Calu3 (cell line): ENCODE data around the gene XRCC3. TPM values are rescaled to one million over a fixed set of nuclear protein-coding genes. Genes with fewer than 3 reads are reported as not detected.

Source experiments
- BruUV-seq: library from RNA; stranded (reverse); fragments of 400-500 nt; replicated peaks from 2 replicates; lab custom pipeline; 2021; lab: Mats Ljungman, UMichigan
- CTCF ChIA-PET: fragments of 300-600 bp; sonication (Branson Sonifier 250); formaldehyde crosslinking; loops from one replicate; lab custom pipeline; 2022; ENCODE audit warnings: antibody characterized with exemption; lab: Charles Lee
- DNase-seq: peaks from one replicate; pipeline ENCODE4 v3.0.0; 2022
- H3K27ac Mint-ChIP-seq: one replicate; pipeline ENCODE4 v1.8.0; 2022; ENCODE audit warnings: mixed read lengths; ENCODE audit not compliant: unreplicated experiment
- H3K27me3 Mint-ChIP-seq: one replicate; pipeline ENCODE4 v1.8.0; 2022; ENCODE audit warnings: mixed read lengths; ENCODE audit not compliant: unreplicated experiment
- H3K36me3 Mint-ChIP-seq: one replicate; pipeline ENCODE4 v1.8.0; 2022; ENCODE audit warnings: mild to moderate bottlenecking, moderate library complexity, mixed read lengths; ENCODE audit not compliant: insufficient read depth, unreplicated experiment
- H3K4me1 Mint-ChIP-seq: one replicate; pipeline ENCODE4 v1.8.0; 2022; ENCODE audit warnings: mild to moderate bottlenecking, low read depth, mixed read lengths; ENCODE audit not compliant: unreplicated experiment
- H3K4me3 Mint-ChIP-seq: one replicate; pipeline ENCODE4 v1.8.0; 2022; ENCODE audit warnings: mild to moderate bottlenecking, low read depth, moderate library complexity, mixed read lengths; ENCODE audit not compliant: unreplicated experiment
- H3K9me3 Mint-ChIP-seq: one replicate; pipeline ENCODE4 v1.8.0; 2022; ENCODE audit warnings: low read depth, mixed read lengths; ENCODE audit not compliant: unreplicated experiment
- intact Hi-C: fragments of 100-400 bp; cut with micrococcal nuclease; formaldehyde crosslinking; loops from one replicate; pipeline ENCODE4 v1.10.0; 2022; ENCODE audit not compliant: unreplicated experiment
- total RNA-seq: library from RNA; stranded (reverse); gene quantifications from 2 replicates; pipeline ENCODE4 v1.2.3, GENCODE V29; 2022
- TF ChIP-seq, protein P1 (sequence below): fragments of 200-600 bp; IDR thresholded peaks from one replicate; pipeline ENCODE4 v1.8.0; 2022; ENCODE audit warnings: antibody characterized with exemption; ENCODE audit not compliant: unreplicated experiment

The XRCC3 gene
- total RNA-seq, 1 experiment from 2014 or later: 48.6 TPM

DNA sequence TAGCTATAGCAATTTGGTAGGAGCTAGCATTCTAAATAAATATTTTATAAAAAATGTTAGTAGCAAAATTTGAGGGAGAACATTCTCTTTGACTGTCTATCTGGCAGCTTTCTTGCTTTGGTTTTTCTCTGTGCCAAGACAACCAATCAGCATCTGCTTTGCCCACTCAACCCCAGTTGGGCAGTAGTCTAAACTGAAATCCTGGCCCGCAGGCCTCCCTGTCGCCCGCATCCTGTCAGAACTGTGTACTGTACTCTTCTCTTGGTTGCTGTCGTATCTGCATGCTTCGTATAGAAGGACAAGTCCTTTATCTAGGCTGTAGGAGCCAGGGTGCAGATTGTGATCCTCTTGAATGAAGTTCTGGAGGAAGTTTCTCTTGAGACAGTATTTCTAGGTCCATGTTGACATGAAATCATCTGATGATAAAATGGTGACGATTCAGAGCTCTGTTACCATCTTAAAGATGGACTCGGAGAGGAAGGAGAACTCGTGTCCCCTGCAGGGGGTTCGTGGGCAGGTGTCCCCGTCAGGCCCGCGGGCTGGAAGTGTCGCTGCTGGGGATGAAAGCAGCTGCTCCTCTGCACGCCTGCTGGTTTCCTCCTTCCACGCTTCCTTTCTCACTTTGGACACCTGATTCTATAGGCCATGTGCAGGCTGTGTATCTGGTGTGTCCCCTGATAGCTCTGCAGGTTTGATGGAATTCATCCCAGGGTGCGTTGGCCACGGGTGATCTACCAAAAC lies 34.6 kb downstream of the XRCC3 start:
- Mint-ChIP-seq H3K4me1 (no peaks in the 10 kb centered on the region), H3K27me3 (no peaks in the 10 kb centered on the region), H3K9me3 (no peaks in the 10 kb centered on the region), H3K36me3 (peaks cover 41% of the 10 kb centered on the region), H3K27ac (no peak overlapping the region), H3K4me3 (no peak overlapping the region)
- no TSS peak for BruUV-seq
- CTCF ChIA-PET: interaction anchor here (0.6 to 0.7 kb wide), 4 partner anchors 13 to 1196 kb away, joined by 4 to 7 read pairs (median 4); no protein-coding TSS in a partner anchor
- intact Hi-C loops: no loop called here
- TF ChIP-seq, protein P1, sequence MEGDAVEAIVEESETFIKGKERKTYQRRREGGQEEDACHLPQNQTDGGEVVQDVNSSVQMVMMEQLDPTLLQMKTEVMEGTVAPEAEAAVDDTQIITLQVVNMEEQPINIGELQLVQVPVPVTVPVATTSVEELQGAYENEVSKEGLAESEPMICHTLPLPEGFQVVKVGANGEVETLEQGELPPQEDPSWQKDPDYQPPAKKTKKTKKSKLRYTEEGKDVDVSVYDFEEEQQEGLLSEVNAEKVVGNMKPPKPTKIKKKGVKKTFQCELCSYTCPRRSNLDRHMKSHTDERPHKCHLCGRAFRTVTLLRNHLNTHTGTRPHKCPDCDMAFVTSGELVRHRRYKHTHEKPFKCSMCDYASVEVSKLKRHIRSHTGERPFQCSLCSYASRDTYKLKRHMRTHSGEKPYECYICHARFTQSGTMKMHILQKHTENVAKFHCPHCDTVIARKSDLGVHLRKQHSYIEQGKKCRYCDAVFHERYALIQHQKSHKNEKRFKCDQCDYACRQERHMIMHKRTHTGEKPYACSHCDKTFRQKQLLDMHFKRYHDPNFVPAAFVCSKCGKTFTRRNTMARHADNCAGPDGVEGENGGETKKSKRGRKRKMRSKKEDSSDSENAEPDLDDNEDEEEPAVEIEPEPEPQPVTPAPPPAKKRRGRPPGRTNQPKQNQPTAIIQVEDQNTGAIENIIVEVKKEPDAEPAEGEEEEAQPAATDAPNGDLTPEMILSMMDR: no peak
- DNase-seq: no peak

DNA sequence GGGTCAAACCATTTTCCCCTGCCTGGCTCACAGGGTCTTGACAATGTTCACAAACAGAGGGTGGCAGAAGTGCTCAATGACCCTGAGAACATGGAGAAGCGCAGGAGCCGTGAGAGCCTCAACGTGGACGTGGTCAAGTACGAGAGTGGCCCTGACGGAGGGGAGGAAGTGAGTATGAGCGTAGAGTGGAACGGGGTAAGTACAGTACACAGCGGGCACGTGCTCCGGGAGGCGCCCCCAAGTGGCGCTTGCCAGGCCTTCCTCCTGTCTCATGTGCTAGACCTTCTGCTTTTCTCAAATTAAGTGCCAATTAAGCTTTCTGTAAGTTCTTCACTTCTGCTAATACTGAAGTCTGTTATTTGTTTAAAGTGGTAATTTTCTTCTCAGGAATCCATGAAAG lies 35.9 kb downstream of the XRCC3 start:
- H3K4me3 Mint-ChIP-seq: no peak overlapping the region
- TF ChIP-seq, protein P1: peak; percentile 39
- H3K9me3 Mint-ChIP-seq: no peaks in the 10 kb centered on the region
- no peak overlapping the region for H3K27ac Mint-ChIP-seq
- H3K27me3 Mint-ChIP-seq: no peaks in the 10 kb centered on the region
- intact Hi-C loops: loop anchor here (10.0 kb wide), 1 partner anchor 105 kb away; no protein-coding TSS in a partner anchor
- CTCF ChIA-PET: no interaction called here
- no peaks in the 10 kb centered on the region for H3K4me1 Mint-ChIP-seq
- BruUV-seq: no TSS peak
- peak; percentile 24 for DNase-seq
- peaks cover 45% of the 10 kb centered on the region for H3K36me3 Mint-ChIP-seq

DNA sequence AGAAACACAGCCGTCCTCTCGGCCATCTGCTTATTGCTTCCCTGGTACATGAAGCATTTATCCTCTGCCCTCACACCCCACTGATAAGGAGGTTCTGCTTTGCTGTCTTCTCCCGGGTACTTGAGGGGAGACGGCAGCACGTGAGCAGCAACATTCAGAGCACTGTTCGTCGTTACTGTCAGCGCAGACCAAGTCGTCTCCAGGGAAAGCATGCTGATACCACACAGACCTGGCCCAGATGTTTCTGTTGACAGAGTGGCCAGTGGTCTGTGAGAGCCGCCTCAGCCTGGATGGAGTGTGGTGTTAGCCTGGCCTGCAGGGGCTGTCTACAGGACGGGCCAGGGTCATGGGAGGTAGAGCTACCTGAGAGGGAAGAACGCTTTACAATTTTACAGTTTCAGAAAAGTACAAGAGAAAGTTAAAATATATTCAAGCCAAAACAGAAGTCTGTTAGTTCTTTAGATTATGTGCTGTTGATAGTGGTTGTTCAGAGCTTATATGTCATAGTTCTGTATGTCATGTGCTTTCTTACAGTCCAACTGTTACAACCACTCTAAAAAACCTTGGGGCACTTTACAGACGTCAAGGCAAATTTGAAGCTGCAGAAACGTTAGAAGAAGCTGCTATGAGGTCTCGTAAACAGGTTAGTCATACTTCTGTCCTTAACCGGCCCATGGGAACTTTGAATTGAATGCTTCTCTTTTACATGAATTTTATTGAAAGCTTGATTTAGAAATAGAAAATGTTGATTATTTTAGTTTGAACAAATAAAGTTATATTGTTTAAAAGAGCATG lies 38.2 kb downstream of the XRCC3 start:
- no TSS peak for BruUV-seq
- Mint-ChIP-seq H3K9me3 (no peaks in the 10 kb centered on the region), H3K4me1 (no peaks in the 10 kb centered on the region), H3K27ac (no peak overlapping the region), H3K4me3 (no peak overlapping the region), H3K27me3 (no peaks in the 10 kb centered on the region), H3K36me3 (peaks cover 43% of the 10 kb centered on the region)
- intact Hi-C loops: loop anchor here (10.0 kb wide), 1 partner anchor 102 kb away; no protein-coding TSS in a partner anchor
- CTCF ChIA-PET: no interaction called here
- no peak for DNase-seq
- TF ChIP-seq, protein P1: no peak

DNA sequence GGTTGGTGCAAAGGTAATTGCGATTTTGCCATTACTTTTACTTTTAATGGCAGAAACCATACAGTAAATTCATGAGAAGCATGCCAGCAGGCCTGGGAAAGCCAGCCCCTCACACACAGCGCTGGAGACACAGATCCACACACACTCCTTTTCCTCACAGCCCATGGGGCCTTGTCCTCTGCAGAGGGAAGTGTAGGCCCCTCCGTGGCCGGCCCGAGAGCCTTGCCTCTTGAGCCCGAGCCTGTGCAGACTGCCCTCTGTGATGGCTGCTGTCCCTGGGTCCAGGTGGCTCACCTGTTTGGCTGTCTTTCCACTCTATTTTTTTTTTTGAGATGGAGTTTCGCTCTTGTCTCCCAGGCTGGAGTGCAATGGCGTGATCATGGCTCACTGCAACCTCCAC lies 39.3 kb downstream of the XRCC3 start:
- Mint-ChIP-seq H3K27ac (no peak overlapping the region), H3K4me1 (no peaks in the 10 kb centered on the region), H3K9me3 (no peaks in the 10 kb centered on the region), H3K36me3 (peaks cover 54% of the 10 kb centered on the region), H3K4me3 (no peak overlapping the region), H3K27me3 (no peaks in the 10 kb centered on the region)
- CTCF ChIA-PET: no interaction called here
- DNase-seq: no peak
- TF ChIP-seq, protein P1: no peak
- no TSS peak for BruUV-seq
- intact Hi-C loops: loop anchor here (10.0 kb wide), 1 partner anchor 101 kb away; no protein-coding TSS in a partner anchor
